Esophagus muscularis mucosa (tissue), 4 donors: ENCODE measurements around the gene PDGFA. TPM values are rescaled to one million over a fixed set of nuclear protein-coding genes. Genes with fewer than 3 reads are reported as not detected.

Experiments used
- DNase-seq: peaks from one replicate; pipeline ENCODE4 v3.0.0-alpha.2; 2017; ENCODE audit errors: extremely low spot score
- H3K27ac ChIP-seq, 4 donors: fragments of 200-600 bp; sonication (generic); replicated peaks in 1 of 4; 1 replicate in 3 of 4; 2 replicates in 1 of 4; pipeline ENCODE4 v1.5.1; 2016 to 2019; ENCODE audit warnings: mild to moderate bottlenecking in 1 of 4
- H3K27me3 ChIP-seq, 4 donors: fragments of 200-600 bp; sonication (generic); one replicate each; pipeline versions ENCODE4 v1.5.1 to v1.6.0; 2016 to 2019
- H3K36me3 ChIP-seq, 4 donors: fragments of 200-600 bp; sonication (generic); one replicate each; pipeline ENCODE4 v1.5.1; 2016 to 2019
- H3K4me1 ChIP-seq, 4 donors: fragments of 200-600 bp; sonication (generic); one replicate each; pipeline ENCODE4 v1.5.1; 2016 to 2019
- H3K4me3 ChIP-seq, 4 donors: fragments of 200-600 bp; sonication (generic); 1 replicate in 2 of 4; 2 replicates in 2 of 4; pipeline ENCODE4 v1.5.1; 2016 to 2019; ENCODE audit warnings: mild to moderate bottlenecking in 4 of 4, moderate library complexity in 1 of 4
- H3K9me3 ChIP-seq, 4 donors: fragments of 200-600 bp; sonication (generic); 1 replicate in 3 of 4; 2 replicates in 1 of 4; pipeline ENCODE4 v1.5.1; 2016 to 2019
- CTCF ChIP-seq, 3 experiments: fragments of 200-600 bp in 2 of 3; fragments of 450-650 bp in 1 of 3; sonication (generic) in 2 of 3; IDR thresholded peaks; one replicate each; pipeline ENCODE4 v1.5.1; 2017 to 2019; ENCODE audit warnings: antibody characterized with exemption in 3 of 3, mild to moderate bottlenecking in 2 of 3, moderate library complexity in 1 of 3
- EP300 ChIP-seq: sonication (generic); formaldehyde crosslinking; IDR thresholded peaks from one replicate; pipeline ENCODE4 v1.6.1; 2017; ENCODE audit warnings: antibody characterized with exemption
- POLR2A ChIP-seq: fragments of 450-650 bp; IDR thresholded peaks from one replicate; pipeline ENCODE4 v1.6.1; 2017; ENCODE audit warnings: antibody characterized with exemption, moderate library complexity, mild to moderate bottlenecking, low read depth
- POLR2AphosphoS5 ChIP-seq, 2 donors: sonication (generic); formaldehyde crosslinking; IDR thresholded peaks; one replicate each; pipeline ENCODE4 v1.6.1; 2017; ENCODE audit warnings: antibody characterized with exemption in 2 of 2
- WGBS: methylation state at CpG from one replicate; pipeline ENCODE4 v1.1.5; 2018; 5-methylcytosine and 5-hydroxymethylcytosine counted together
- intact Hi-C: fragments of 100-400 bp; cut with DNase I; formaldehyde crosslinking; loops from one replicate; pipeline ENCODE4 v1.15.1; 2023
- total RNA-seq, 4 donors: library from RNA; depleted of rRNA; stranded (reverse); fragments of >200 nt; gene quantifications; one replicate each; pipeline versions ENCODE4 v1.1.0 to v1.2.1, GENCODE V29; 2016

Gene PDGFA
- total RNA-seq, 4 donors from 2014 or later, result 88.0 to 184 (median 119) TPM

DNA sequence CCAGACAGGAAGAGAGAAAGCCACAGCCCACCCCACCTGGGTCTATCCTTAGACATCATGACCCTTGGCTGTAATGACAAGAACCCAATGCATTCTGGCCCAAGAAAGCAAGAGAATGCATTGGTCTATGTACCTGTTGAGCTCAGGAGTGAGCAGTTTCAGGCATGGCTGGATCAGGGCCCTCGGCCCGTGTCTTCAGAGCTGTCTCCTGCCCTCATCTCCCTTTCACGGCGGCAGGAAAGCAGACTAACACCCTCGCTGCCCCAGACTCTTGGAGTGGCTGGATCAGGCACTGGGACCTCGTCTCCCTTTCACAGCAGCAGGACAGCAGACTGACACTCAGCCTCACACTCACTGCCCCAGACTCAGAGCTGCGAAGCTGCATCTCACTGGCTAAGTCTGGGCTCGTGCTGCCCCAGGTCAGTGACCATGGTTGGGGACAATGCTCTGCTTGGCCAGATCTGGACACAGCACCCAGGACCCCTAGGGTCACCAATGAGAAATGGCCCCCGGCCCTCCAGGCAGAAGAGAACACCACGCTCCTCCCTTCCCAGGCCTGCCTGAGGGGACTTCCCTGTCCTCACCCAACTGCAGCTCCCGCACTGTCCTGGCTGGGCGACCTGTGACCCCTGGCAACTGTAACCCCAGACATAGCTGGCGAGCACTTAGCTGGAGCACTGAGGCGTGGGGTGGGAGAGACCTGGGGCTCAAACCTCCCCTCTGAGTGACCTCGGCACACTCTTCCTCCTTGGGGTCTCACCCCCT is 12.9 kb upstream of the PDGFA start:
- DNase-seq, result no peak
- intact Hi-C loops, result no loop called here
- peaks cover 0 to 17% (median 0%) of the 10 kb centered on the region in 4 donors for H3K27me3 ChIP-seq
- H3K4me3 ChIP-seq, result no peak overlapping the region
- TF ChIP-seq EP300 (no peak), POLR2A (no peak), CTCF (IDR thresholded peaks at IDR 0.05) (no peak), POLR2AphosphoS5 (IDR thresholded peaks at IDR 0.05) (no peak)
- peaks cover 0 to under 1% (median 0%) of the 10 kb centered on the region in 4 donors for H3K9me3 ChIP-seq
- WGBS, result 87% methylated on average over 6 of the region's 15 CpGs
- no peak overlapping the region for H3K27ac ChIP-seq
- H3K4me1 ChIP-seq, result no peaks in the 10 kb centered on the region
- no peaks in the 10 kb centered on the region for H3K36me3 ChIP-seq

GRCh38 chr7:531777-532176 is 12.1 kb upstream of the PDGFA start:
- Histone ChIP-seq H3K9me3 (peaks cover 0 to 7% (median 0%) of the 10 kb centered on the region in 4 donors), H3K36me3 (no peaks in the 10 kb centered on the region), H3K27ac (no peak overlapping the region), H3K4me1 (no peaks in the 10 kb centered on the region), H3K4me3 (no peak overlapping the region), H3K27me3 (peaks cover 0 to 17% (median 0%) of the 10 kb centered on the region in 4 donors)
- TF ChIP-seq EP300 (no peak), POLR2A (no peak)
- intact Hi-C loops, result no loop called here
- 69% methylated on average over 8 of the region's 10 CpGs for WGBS
- DNase-seq, result no peak

GRCh38 chr7:528451-528850 is 8.8 kb upstream of the PDGFA start:
- Histone ChIP-seq H3K27me3 (peaks cover 0 to 17% (median 0%) of the 10 kb centered on the region in 4 donors), H3K9me3 (peaks cover 0 to 7% (median 0%) of the 10 kb centered on the region in 4 donors), H3K4me1 (no peaks in the 10 kb centered on the region), H3K27ac (no peak overlapping the region), H3K36me3 (no peaks in the 10 kb centered on the region), H3K4me3 (no peak overlapping the region)
- no peak for DNase-seq
- TF ChIP-seq EP300, result no peak
- peak in 1 of 2 donors; percentile 40 for TF ChIP-seq POLR2AphosphoS5 (IDR thresholded peaks at IDR 0.05)
- WGBS, result 94% methylated on average over 2 of the region's 2 CpGs
- intact Hi-C loops, result no loop called here

DNA sequence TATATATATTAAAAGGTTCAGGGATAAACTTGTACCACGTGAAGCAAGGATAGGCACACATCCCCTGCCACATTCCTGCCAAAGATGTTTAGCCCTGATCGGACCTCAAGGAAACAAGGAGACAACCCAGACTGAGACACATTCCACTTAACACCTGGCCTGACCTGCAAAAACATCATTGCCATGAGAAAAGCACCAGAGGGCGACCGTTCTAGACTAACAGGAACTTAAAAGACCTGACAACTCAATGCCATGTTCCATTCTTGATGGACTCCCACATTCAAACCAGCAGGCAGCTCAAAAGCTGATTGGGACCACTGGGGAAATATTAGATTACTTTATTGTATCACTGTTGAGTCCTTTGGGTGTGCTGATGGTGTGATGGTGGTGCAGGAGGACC is 8.1 kb upstream of the PDGFA start:
- intact Hi-C loops, result no loop called here
- TF ChIP-seq POLR2A (no peak), EP300 (no peak), CTCF (IDR thresholded peaks at IDR 0.05) (no peak), POLR2AphosphoS5 (IDR thresholded peaks at IDR 0.05) (no peak)
- peaks cover 0 to 4% (median 3%) of the 10 kb centered on the region in 4 donors for H3K4me1 ChIP-seq
- peaks cover 0 to 7% (median 0%) of the 10 kb centered on the region in 4 donors for H3K9me3 ChIP-seq
- peaks cover 0 to 20% (median 0%) of the 10 kb centered on the region in 4 donors for H3K27me3 ChIP-seq
- H3K27ac ChIP-seq, result no peak overlapping the region
- no peaks in the 10 kb centered on the region for H3K36me3 ChIP-seq
- 88% methylated on average over 4 of the region's 4 CpGs for WGBS
- no peak overlapping the region for H3K4me3 ChIP-seq
- DNase-seq, result no peak

GRCh38 chr7:526460-527034 is 6.9 kb upstream of the PDGFA start:
- Histone ChIP-seq H3K27ac (no peak overlapping the region), H3K4me1 (peaks cover 10 to 16% (median 15%) of the 10 kb centered on the region in 4 donors), H3K4me3 (no peak overlapping the region), H3K27me3 (peaks cover 0 to 27% (median 0%) of the 10 kb centered on the region in 4 donors), H3K36me3 (no peaks in the 10 kb centered on the region), H3K9me3 (peaks cover 0 to 7% (median 0%) of the 10 kb centered on the region in 4 donors)
- TF ChIP-seq POLR2A, result no peak
- TF ChIP-seq EP300, result no peak
- TF ChIP-seq POLR2AphosphoS5 (IDR thresholded peaks at IDR 0.05), result no peak
- no peak for TF ChIP-seq CTCF (IDR thresholded peaks at IDR 0.05)
- intact Hi-C loops, result no loop called here
- WGBS, result 78% methylated on average over 11 of the region's 22 CpGs
- DNase-seq, result no peak
